ENCODE results near the gene ABLIM1.

Gene ABLIM1

GRCh38 chr10:114553436-114553835 lies 104.6 kb downstream of the ABLIM1 start:
- H2AFZ ChIP-seq (ENCODE audit: low read depth, low read length) = no peak overlapping the region
- H3K4me3 ChIP-seq (ENCODE audit: low read length) = no peak overlapping the region
- TF ChIP-seq EZH2phosphoT487 (IDR thresholded peaks at IDR 0.05; ENCODE audit: low read depth) = no peak
- TF ChIP-seq CTCF (IDR thresholded peaks at IDR 0.05; ENCODE audit: low read depth, low read length) = no peak
- H3K27ac ChIP-seq (ENCODE audit: low read length) = no peak overlapping the region
- H3K4me1 ChIP-seq (ENCODE audit: low read length) = no peaks in the 10 kb centered on the region
- H3K79me2 ChIP-seq (ENCODE audit: low read length) = no peaks in the 10 kb centered on the region
- no peaks in the 10 kb centered on the region for H3K36me3 ChIP-seq (replicated peaks; ENCODE audit: low read depth, low read length)
- no peaks in the 10 kb centered on the region for H3K27me3 ChIP-seq (ENCODE audit: low read depth, low read length)
- H3K9me3 ChIP-seq (ENCODE audit: insufficient read depth, low read length) = no peaks in the 10 kb centered on the region
- no peaks in the 10 kb centered on the region for H4K20me1 ChIP-seq (ENCODE audit: insufficient read depth, low read length)
- H3K4me2 ChIP-seq (ENCODE audit: low read length) = no peak overlapping the region
- no peak overlapping the region for H3K9ac ChIP-seq (ENCODE audit: low read length)

- Histone ChIP-seq H3K27ac (ENCODE audit: low read length) (no peak overlapping the region), H3K36me3 (replicated peaks; ENCODE audit: low read depth, low read length) (no peaks in the 10 kb centered on the region), H3K4me2 (ENCODE audit: low read length) (no peak overlapping the region)
Observed at GRCh38 chr10:114552050-114552449, 106.0 kb downstream of the ABLIM1 start.

GRCh38 chr10:114551636-114551972 lies 106.5 kb downstream of the ABLIM1 start:
- Histone ChIP-seq H3K4me2 (ENCODE audit: low read length) (no peak overlapping the region), H2AFZ (ENCODE audit: low read depth, low read length) (no peak overlapping the region), H3K79me2 (ENCODE audit: low read length) (no peaks in the 10 kb centered on the region), H3K27me3 (ENCODE audit: low read depth, low read length) (no peaks in the 10 kb centered on the region), H3K27ac (ENCODE audit: low read length) (no peak overlapping the region), H4K20me1 (ENCODE audit: insufficient read depth, low read length) (no peaks in the 10 kb centered on the region), H3K4me1 (ENCODE audit: low read length) (no peaks in the 10 kb centered on the region), H3K9me3 (ENCODE audit: insufficient read depth, low read length) (no peaks in the 10 kb centered on the region), H3K36me3 (replicated peaks; ENCODE audit: low read depth, low read length) (no peaks in the 10 kb centered on the region), H3K4me3 (ENCODE audit: low read length) (no peak overlapping the region), H3K9ac (ENCODE audit: low read length) (no peak overlapping the region)
- TF ChIP-seq EZH2phosphoT487 (IDR thresholded peaks at IDR 0.05; ENCODE audit: low read depth) (no peak), CTCF (IDR thresholded peaks at IDR 0.05; ENCODE audit: low read depth, low read length) (no peak)

More at GRCh38 chr10:114552050-114552449, 106.0 kb downstream of the ABLIM1 start:
- Histone ChIP-seq H4K20me1 (ENCODE audit: insufficient read depth, low read length) (no peaks in the 10 kb centered on the region), H3K79me2 (ENCODE audit: low read length) (no peaks in the 10 kb centered on the region), H3K9ac (ENCODE audit: low read length) (no peak overlapping the region), H3K4me1 (ENCODE audit: low read length) (no peaks in the 10 kb centered on the region), H3K4me3 (ENCODE audit: low read length) (no peak overlapping the region), H3K27me3 (ENCODE audit: low read depth, low read length) (no peaks in the 10 kb centered on the region), H2AFZ (ENCODE audit: low read depth, low read length) (no peak overlapping the region), H3K9me3 (ENCODE audit: insufficient read depth, low read length) (no peaks in the 10 kb centered on the region)
- TF ChIP-seq EZH2phosphoT487 (IDR thresholded peaks at IDR 0.05; ENCODE audit: low read depth) = no peak
- no peak for TF ChIP-seq CTCF (IDR thresholded peaks at IDR 0.05; ENCODE audit: low read depth, low read length)

GRCh38 chr10:114550756-114551635 lies 107.1 kb downstream of the ABLIM1 start:
- no peak overlapping the region for H3K27ac ChIP-seq (ENCODE audit: low read length)

More at GRCh38 chr10:114550756-114551635, 107.1 kb downstream of the ABLIM1 start:
- no peaks in the 10 kb centered on the region for H3K4me1 ChIP-seq (ENCODE audit: low read length)
- no peak overlapping the region for H2AFZ ChIP-seq (ENCODE audit: low read depth, low read length)
- no peak overlapping the region for H3K4me2 ChIP-seq (ENCODE audit: low read length)
- no peaks in the 10 kb centered on the region for H3K27me3 ChIP-seq (ENCODE audit: low read depth, low read length)
- no peaks in the 10 kb centered on the region for H3K79me2 ChIP-seq (ENCODE audit: low read length)
- TF ChIP-seq EZH2phosphoT487 (IDR thresholded peaks at IDR 0.05; ENCODE audit: low read depth) = no peak
- TF ChIP-seq CTCF (IDR thresholded peaks at IDR 0.05; ENCODE audit: low read depth, low read length) = peak; percentile 53
- no peaks in the 10 kb centered on the region for H3K36me3 ChIP-seq (replicated peaks; ENCODE audit: low read depth, low read length)
- no peaks in the 10 kb centered on the region for H3K9me3 ChIP-seq (ENCODE audit: insufficient read depth, low read length)
- no peak overlapping the region for H3K4me3 ChIP-seq (ENCODE audit: low read length)
- no peaks in the 10 kb centered on the region for H4K20me1 ChIP-seq (ENCODE audit: insufficient read depth, low read length)
- no peak overlapping the region for H3K9ac ChIP-seq (ENCODE audit: low read length)
